Dermis blood vessel endothelial cell (primary cell): ENCODE measurements around the gene QRFP. TPM values are rescaled to one million over a fixed set of nuclear protein-coding genes. Genes with fewer than 3 reads are reported as not detected.

Source experiments
- DNase-seq: peaks from one replicate; pipeline ENCODE4 v3.0.0; 2010
- total RNA-seq: library from RNA; depleted of rRNA; stranded (reverse); fragments of >200 nt; gene quantifications from 2 replicates; pipeline ENCODE4 v1.2.3, GENCODE V29; 2014

Gene QRFP
- total RNA-seq, 1 donor from 2014 or later: not detected

DNA sequence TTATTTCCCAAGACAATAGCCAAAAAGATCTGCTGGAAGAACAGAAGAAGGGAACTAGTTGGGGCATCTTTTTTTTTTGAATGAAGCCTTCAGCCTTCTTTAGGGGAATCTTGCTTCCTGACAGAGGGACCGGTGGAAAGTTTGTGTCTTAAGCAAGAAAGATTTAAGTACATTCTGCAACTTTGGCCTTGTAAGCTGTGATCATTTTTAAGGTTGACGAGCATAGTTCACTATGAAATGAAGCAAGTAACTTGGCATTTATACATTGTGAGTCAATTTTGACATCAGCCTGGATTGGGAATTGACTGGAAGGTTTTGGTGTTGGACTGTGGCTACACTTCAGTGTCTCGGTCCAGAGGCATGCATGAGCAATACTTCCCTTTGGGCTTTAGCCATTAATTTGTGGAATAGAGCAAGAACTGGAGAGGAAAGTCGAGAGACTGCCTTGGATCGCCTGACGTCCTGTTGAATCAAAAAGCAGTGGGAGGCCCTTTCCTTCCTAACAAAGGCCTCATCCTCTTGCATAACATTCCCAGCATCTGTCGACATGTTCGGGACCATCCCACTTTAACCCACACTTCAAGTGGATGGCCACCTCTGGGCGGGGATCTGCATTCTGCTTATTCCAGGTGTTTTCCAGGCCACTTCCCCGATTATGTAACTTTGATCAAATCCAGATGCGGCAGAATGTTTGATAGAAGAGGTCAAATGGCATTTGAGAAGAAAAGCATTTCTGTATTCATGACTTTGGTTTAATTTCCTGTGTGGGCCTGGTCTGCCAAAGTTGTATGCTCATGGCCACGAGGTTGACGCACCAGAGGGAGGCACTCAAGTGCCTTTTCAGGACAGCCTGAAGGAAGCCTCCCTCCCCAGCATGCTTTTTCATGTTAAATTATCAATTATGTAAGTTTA lies 49.0 kb downstream of the QRFP start:
- DNase-seq: peak; percentile 95

DNA sequence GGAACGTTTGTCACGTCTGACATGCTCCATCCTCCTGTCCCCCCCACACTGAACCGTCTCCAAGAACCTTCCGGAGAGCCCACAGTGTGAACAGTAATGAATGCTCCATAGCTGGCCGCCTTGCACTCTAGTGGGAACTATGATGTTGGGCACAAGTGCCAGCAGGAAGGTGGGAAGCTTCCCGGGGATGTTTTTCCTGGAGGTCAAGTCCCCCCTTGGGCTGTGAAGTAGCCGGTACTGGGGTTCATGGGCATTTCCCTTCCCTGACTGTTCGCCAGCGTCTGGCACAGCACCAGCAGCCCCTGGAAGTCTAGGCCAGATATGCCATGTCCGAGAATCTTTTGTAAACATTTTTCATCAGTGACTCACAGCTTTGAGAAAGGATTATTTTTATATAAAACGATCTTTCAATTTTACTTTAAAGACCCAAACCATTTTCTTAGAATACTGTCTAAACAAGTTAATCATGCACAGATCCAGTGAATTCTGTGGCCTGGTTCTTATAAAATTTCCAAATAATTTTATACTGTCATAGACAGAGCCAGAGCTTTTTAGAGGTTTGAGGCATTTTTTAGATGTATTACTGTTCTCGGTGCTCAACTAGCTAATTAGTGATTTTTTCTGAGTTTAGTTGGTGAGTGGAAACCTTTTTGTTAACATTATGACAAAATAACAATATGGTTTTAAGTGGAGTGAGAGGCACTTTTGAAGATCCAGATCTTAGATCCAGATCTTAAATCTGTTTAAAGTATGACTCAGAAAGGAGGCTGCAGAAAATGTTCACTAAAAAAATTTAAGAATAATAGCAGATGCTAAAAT lies 49.9 kb downstream of the QRFP start:
- DNase-seq: peak; percentile 84

DNA sequence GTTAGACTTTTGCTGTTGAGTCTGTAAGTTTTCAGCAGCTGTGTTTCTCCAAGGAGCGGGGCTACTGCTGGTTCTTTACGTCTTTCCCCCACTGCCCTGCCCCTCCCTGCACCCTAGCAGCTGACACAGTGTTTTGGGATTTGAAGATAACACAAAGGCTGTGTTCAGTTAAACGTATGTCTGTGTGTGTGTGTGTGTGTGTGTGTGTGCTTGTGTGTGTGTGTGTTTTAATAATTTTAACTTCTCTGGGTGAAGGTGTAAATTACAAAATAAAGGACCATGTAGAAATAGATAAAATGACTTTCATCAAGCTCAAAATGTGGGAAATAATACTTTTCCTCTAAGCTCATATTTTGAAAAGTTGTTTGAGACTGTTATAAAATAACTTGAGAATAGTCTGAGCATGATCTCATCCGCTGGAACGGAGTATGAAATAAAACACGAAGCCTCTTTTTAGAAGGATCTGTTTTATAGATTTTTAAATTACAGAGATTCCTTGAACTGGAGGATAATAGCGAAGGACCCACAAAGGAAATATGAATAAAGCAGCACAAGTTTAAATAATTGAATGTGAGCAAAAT lies 50.6 kb downstream of the QRFP start:
- DNase-seq: peak; percentile 59

DNA sequence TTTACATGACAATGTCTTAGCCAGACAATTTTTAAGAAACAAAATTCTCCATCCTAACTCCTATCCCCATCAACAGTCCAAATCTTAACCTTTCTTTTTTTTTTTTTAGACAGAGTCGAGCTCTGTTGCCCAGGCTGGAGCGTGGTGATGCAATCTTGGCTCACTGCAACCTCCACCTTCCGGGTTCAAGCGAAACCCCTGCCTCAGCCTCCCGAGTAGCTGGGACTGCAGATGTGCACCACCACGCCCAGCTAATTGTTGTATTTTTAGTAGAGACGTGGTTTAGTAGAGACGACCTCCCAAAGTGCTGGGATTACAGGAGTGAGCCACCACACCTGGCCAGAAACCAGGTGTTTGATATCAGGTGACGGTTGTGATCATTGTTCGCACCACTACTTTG lies 51.4 kb downstream of the QRFP start:
- DNase-seq: no peak

DNA sequence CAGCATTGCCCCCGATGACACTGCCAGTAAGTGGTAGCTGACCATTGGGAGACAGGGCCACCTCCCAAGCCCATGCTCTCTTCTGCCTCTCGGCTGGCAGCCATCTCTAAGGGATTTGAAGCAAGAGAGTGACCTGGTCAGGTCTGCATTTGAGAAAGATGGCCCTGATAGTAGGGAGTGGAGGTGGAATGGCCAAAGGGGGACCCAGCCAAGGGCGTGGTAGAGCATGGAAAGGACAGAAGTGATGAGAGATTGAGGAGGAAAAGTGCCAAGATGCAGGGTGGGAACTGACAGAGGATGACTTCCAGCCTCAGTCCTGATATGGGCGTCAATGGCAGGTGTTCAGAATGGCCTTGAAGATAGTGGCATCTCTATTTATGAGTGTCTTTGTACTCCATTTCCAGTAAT lies 52.6 kb downstream of the QRFP start:
- DNase-seq: no peak

DNA sequence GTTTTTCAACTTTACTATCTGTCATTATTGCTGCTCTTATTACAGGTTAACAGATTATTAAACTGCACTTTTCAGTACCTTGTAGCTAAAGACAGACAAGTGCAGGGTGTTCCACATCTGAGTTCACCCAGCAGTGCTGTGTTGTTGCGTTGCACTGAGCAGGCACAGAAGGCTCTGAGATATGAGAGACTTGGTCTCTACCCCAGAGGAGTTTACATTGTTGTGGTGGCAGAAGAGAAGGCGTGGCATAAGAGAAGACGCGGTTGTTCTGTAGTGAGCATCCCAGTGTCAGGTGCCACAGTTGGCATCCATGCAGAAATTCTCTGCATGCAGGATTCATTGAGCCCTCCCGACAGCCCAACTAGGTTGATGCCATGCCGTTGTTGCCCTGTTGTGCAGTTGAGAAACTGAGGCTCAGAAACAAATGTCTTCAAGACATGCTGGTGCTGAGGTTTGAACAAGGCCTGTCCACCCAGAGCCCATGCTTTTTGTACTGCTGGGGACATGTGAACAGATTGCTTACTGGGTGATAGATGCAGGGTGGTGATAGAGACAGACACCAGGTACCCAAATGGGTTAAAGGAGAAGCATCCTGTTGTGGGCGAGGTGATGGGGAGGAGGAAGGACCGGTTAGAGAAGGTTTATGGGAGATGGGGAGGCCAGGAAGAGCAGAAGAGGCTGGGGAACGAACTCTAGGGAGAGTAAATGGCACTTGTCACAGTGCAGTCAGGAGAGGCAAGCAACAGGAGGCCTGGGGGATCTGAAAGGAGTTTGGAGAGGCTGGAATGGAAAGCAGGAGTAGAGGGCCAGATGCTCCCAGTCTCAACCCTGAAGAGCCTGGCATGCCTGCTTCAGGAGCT lies 53.3 kb downstream of the QRFP start:
- DNase-seq: no peak

Other genes starting within 250 kb of the QRFP start
- not detected in 2 replicates for gene PRDM12, start 232.2 kb downstream of the QRFP start, total RNA-seq
- 31.9 and 33.5 TPM in 2 replicates for gene EXOSC2, start 203.0 kb downstream of the QRFP start, total RNA-seq
- 42.5 and 68.7 TPM in 2 replicates for gene ABL1, start 61.6 kb downstream of the QRFP start, total RNA-seq
- under 0.01 and 0.05 TPM in 2 replicates for gene FIBCD1, start 42.4 kb upstream of the QRFP start, total RNA-seq
- gene LAMC3, start 112.4 kb upstream of the QRFP start, total RNA-seq: 0.51 and 4.7 TPM in 2 replicates
- 15.3 and 26.4 TPM in 2 replicates for gene AIF1L, start 199.7 kb upstream of the QRFP start, total RNA-seq
- gene NUP214, start 228.8 kb upstream of the QRFP start, total RNA-seq: 15.3 and 19.1 TPM in 2 replicates